Stimulated activated CD8-positive, alpha-beta memory T cell treated with anti-CD3 and anti-CD28 coated beads, Interleukin-2, amount 100 ng/mL, for 48 hours (primary cell): ENCODE data around the gene SPA17.

Source experiments
- DNase-seq, 2 donors: peaks; one replicate each; pipeline ENCODE4 v3.0.0-alpha.2; 2020; ENCODE audit warnings: low read depth in 2 of 2

Gene SPA17

DNA sequence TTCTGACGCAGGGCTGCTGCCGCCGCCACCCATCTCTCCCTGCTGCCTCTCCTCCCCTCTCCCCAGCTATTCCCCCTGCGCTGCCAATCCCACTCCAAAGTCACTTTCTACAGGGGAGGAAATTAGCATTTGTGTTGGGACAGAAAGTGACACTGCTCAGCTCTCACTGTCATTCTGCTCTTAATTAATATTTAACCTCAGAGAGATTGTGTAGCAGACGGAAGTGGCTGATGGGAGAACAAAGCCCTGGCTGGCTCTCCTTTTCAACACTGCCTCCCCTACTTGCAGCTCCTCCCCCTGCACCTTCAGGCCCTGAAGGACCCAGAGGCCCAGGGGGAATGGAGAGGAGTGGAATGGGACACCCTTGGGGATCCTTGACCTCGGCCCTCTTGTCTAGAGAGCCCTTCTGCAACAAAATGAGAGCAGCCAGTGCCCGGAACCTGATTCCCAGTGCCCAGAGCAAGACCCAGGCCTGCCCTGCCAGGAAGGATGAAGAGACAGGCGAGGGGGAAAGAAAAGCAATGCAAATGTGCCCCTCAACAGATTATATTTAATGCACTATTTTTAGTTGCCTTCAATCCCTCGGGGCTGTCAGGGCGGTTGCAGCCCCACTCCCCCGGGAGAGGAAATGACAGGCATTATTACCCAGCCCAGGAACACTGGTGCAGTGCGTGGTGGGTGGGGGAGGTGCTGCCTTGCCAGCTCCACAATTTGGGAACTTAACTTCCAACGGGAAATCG lies 51.4 kb downstream of the SPA17 start:
- no peak for DNase-seq

DNA sequence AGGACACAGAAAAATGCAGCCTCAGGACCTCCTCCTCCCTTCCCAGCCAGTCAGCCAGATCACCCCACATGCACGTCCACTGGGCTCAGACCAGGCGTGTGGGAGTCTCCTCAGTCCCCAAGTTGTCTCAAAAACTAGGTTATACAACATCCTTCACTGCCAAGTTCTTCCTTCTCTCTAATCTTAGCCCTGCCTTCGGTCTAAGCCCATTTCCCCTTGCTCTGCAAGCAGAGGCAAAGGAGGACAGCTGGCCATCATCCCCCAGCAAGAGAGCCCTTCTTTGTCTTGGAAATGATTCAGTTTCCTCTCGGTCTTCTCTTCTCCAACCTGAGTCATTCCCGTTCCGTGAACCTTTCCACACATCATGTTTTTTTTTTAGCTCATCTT lies 52.0 kb downstream of the SPA17 start:
- no peak for DNase-seq

DNA sequence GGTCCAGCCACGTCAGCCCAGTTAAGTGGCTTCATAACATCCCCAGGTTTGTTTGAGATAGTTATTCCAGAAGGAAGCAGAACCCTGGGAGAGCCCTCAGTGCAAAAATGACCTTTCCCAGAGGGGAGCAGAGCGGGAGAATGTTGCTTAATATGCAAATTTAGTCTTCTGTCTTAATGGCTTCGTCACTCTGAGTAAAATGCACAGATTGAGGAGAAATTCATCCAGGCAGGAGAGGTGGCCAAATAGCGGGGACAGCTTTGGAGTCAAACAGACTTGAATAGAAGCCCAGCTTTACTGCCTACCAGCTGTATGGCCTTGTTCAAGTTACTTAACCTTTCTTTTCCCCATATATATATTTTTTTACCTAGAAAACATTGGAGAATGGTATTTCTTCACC lies 53.8 kb downstream of the SPA17 start:
- DNase-seq = no peak

DNA sequence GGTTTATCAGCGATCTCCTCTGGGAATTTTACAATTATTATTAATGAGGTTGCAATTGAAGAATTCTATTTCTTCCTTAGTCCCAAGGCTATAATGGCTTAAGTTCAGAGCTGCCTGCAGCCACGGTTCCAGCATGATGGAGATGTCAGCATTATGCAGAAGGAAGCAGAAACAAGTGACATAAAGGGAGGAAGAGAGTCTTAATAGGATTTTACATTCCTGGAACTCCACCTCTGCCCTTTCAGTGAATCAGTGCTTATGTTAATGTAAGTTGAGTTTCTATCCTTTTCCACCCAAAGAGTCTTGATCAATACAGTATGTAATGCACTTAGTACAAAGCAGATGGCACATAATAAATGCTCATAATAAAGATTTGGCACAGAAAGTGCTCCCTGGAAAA lies 54.4 kb downstream of the SPA17 start:
- DNase-seq = no peak

DNA sequence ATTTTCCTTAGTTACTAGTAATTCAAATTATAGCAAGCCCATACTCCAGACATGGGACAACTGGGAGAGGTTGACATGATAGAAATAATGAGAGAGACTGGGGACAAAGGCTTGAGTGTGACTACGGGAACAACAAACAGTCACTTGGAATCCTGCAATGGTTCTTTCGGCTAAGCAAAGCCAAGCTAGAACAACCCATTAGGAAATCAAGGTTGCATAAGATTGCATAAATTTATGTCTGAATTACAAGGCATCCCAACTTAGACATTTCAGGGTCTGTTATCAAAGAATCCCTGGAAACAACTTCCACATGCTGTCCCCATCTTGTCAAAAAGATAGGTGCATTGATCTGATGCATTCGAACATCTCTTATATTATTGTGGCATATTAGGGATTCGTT lies 55.9 kb downstream of the SPA17 start:
- no peak for DNase-seq

DNA sequence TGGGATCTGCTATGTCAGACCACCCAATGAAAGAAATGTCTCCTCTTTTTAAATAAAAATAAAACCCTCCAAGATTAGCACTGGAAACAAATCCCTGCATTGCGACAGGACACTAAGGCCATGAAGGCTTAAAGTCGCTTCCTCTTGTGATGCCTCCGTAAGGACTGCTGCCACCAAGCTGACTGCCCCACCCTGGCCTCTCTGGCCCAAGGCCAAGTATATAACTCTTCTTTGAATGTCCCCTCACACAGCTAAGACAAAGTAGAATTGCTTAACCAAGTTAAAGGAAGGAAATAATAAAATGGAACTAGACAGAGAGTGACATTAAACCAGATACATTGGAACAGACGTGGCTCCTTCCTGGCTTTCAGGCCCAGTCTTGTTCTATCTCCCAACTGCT lies 58.5 kb downstream of the SPA17 start:
- no peak for DNase-seq

DNA sequence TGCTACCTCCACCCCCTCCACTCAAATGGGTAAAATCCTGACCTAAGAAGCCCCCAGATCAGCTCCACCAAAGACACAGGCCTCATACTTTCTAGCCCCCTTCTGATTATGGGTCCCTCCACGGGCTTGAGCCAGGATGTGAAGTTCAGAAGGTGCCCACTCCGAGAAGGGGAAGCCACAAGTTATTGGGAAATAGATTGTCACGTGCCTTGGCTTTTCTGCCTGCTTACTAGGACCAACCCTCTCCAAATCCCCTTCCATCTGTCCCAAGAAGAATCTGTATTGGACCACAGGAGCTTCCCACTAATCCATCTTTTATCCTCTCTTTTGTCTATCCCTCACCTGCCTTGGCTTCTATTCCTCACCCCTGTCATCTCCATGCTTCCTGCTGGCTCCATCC lies 63.0 kb downstream of the SPA17 start:
- DNase-seq = no peak

DNA sequence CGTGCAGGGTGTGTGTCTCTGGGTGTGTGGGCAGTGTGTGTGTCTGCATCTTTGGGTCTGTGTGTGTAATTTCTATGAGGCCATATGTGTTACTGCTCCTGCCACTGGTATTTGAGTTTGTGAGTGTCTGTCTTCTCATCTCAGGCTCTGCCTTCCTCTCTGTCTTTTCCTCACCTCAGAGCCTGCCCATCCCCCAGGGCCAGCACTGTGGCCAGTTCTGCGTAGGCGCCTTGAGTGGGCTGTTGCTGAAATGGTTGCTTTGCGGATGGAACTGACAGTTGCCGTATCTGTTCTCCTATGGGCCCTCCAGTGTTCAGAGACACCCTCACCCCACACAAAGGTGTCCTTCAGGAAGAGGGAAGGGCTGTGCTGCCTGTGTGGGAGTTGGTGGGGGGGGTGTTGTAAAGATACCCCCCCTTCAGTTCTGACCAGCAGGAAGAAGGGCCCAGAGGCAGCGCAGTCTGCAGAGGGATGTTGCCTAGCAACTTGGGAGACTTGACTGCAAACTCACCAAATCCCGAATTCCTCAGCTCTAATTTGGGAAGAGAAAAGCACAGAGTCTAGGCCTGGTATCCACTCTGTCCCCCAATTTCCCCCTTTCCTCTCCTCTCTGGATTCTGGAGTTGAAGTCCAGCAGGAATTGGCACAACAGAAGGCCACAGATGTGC lies 64.1 kb downstream of the SPA17 start:
- no peak for DNase-seq

DNA sequence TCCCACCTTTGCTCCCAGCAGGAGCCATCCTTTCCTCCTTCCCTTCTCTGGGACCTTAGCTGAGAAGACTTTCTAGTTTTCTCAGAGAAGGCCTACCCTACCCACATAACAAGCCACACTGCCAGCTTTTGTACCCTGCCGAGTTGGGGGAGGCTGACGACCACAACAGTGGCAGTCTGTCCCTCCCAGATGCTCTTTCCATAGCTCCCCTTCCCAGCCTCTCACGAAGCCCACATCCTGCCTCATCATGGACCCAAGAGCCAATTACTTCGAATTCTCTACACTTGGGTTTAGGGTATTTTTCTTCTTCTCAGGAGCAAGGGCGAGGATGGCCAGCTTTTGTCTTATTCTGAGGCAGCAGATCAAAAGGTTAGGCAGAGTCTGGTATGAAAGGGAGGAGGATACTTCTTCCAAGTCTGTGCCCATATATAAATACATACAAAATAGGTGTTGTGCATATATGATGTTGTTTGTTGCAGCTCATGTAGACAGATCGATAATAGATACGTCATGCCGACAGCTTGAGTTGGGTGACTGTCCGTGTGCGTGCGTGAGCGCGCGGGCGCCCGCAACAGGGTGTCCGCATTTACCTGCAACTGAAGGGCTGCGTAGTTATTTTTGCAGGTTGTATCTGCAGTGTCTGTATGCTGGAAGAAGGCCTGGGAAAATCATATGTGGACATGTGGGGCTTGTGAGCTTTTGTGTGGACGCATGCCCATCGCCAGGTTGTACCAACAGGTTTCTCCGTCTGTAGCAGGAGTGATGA lies 65.2 kb downstream of the SPA17 start:
- no peak for DNase-seq

DNA sequence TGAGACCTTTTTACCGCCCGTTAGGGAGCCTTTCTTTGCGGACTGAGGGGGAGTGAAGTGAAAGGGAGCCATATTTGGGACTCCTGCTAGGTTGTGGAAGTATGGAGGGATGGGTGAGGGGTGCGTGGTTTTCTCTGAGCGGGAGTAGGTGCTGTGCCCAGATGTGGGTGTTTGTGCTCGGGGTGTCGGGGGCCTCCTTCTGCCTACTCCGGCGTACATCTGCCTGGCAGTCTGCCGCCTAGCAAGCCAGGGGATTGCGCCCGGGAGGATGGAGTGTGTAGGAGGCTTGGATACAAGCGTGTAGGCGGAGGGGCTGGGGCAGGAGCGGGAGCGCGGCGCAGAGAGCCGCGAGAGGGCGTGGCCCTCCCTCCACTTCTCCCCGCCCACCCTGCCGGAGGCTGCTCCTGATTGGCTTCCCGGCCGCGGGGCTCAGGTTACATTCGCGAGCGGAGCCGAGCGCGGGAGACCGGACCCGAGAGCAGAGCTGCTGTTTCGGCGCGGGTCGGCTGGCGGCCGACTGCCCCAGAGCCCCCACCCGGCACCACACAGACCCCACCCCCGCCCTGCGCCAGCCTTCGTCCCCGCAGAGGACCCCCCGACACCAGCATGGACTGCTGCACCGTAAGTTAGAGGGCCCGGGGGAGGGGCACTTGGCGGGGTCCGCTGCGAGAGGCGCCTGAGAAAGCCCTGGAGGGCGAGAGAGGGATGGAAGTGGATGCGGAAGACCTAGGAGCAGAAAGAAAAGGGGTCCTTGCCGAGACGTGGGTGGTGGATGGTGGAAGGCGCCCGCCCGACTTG lies 66.0 kb downstream of the SPA17 start, which contains the start of gene NRGN:
NRGN (plus strand) TSS at position 464 of the 798 bp plus-strand sequence; CDS start at position 607, 143 bp downstream.
- peak; percentile 76 to 84 for DNase-seq

DNA sequence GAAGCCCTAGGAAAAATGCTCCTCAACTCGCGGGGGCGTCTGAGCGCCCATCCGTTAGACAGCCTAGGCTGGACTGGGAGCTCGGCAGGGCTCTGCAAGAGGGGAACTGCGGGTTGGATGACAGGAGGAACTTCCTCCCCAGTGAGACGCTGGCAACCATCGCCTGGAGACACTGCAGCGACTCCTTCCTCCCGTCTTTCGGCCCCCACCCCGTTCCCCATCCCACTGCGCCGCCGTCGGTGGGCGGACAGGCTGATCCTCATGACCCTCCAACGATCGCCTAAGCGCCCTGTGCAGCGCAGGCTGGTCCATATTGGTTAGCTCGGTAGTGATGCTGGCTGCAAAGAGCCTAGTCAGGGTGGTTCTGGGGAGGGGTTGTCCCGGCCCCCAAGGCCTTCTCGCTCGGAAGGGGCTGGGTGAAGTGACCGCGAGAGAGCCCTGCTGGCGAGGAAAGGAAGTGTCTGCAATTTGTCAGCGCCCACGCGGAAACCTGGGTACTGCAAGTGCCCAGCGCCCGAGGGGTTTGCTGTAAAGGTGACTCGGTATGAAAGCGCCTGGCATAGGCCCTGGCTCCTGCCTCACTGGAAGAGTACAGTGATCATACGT lies 66.7 kb downstream of the SPA17 start:
- DNase-seq = peak in 1 of 2 donors; percentile 44

DNA sequence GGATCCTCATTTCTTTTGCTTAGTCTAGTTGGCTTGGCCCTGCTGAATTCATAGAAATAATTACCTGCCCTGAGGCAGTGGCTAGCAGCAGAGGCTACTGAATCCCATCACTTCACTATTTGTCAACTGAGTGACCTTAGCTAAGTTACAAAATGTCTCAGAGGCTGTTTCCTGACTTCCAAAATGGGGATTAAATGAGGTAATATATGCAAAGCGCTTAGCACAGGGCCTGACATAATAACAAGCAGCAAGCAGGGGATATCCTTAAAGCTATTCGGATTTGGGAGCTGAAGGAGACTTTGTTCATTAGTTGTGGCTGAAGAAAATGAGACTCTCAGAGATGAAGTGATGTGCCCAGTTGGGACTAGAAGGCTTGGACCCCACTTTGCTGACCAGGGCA lies 68.9 kb downstream of the SPA17 start:
- no peak for DNase-seq

DNA sequence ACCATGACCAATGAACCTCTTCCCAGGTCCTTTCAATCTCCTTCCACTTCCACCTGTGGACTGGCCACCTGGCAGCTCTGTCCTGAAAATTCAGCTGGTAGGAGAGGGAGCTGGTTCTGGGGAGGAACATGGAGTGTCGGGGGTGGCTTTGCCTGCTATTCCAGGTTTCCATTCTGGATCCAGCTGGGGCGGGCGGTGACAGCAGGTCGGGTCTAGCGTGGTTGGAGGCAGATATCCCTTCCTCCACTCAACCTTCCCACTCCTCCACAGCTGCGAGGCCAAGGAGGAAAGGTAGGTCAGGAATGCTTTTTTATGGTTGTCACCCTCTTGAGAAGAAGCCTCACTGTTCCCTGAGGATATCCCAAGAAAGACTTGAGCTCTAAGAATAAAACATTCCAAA lies 69.3 kb downstream of the SPA17 start:
- DNase-seq = no peak

DNA sequence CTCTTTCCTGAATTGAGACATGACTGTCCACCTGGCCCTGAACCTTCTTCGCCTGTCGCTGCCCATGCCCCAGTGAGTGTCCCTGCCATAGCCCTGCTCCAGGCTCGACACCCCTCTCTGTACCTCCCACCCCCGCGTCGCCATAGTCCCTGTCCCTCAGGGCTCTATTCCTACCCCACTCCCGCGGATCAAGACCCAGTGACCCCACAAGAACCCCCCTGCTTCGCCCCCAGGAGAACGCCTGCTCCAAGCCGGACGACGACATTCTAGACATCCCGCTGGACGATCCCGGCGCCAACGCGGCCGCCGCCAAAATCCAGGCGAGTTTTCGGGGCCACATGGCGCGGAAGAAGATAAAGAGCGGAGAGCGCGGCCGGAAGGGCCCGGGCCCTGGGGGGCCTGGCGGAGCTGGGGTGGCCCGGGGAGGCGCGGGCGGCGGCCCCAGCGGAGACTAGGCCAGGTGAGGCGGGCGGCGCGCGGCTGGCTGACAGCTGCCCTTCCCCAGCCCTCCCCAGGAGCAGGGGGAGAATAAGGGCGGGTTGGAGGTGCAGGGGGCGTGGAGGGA lies 71.6 kb downstream of the SPA17 start:
- no peak for DNase-seq

DNA sequence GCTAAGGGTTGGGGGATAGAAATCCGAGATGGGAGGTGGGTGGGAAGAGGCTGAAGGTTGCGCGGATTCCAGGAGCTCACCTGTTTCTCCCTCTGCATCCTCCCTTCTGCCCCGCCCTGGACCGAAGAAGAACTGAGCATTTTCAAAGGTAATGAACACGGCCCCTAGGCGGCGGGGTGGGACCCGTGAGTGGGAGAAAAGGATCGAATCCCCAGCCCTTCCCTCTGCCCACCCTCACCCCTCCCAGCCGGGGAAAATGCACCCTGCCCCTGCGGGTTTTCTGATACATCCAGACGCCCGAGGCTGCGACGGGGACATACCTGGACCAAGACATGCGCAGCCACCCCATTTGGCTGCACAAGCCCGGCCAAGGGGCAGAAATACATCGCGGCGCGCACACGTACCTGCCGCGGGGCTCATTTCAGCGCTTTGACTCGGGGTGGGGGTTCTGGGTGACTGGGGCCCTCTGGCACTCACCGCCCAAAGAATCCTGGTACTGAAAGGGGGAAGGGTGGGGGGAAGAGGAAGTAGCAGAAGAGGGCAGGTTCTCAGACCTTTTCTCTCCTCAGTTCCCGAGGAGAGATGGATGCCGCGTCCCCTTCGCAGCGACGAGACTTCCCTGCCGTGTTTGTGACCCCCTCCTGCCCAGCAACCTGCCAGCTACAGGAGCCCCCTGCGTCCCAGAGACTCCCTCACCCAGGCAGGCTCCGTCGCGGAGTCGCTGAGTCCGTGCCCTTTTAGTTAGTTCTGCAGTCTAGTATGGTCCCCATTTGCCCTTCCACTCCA lies 72.3 kb downstream of the SPA17 start:
- DNase-seq = peak in 1 of 2 donors; percentile 32

DNA sequence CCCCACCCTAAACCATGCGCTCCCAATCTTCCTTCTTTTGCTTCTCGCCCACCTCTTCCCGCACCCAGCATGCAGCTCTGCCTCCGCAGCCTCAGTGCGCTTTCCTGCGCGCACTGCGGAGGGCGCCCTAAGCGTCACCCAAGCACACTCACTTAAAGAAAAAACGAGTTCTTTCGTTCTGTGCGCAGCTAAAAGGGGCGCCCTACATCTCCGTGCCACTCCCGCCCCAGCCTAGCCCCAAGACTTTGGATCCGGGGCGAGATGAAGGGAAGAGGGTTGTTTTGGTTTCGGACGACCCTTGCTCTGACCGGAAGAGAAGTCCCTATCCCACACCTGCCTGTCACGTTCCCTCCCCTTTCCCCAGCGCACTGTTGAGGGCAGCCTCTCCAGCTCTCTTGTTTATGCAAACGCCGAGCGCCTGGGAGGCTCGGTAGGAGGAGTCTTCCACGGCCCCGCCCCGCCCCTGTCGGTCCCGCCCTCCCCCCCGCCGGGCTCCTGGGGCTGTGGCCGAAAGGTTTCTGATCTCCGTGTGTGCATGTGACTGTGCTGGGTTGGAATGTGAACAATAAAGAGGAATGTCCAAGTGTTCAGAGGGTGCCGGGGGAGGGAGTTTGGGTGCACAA lies 73.0 kb downstream of the SPA17 start:
- peak; percentile 66 to 69 for DNase-seq
